Sigmoid colon (tissue), 4 donors: ENCODE data around the gene DCHS1.

Experiments
- EP300 ChIP-seq, 4 donors: sonication (generic); formaldehyde crosslinking; IDR thresholded peaks; one replicate each; pipeline ENCODE4 v1.6.1; 2017; ENCODE audit warnings: antibody characterized with exemption in 4 of 4
- POLR2A ChIP-seq, 2 donors: fragments of 450-650 bp; IDR thresholded peaks; one replicate each; pipeline ENCODE4 v1.6.1; 2016; ENCODE audit warnings: antibody characterized with exemption in 2 of 2, mild to moderate bottlenecking in 2 of 2, moderate library complexity in 2 of 2
- TF ChIP-seq, protein P1 (sequence below), 4 experiments: fragments of 450-650 bp in 3 of 4; fragments of 200-600 bp in 1 of 4; IDR thresholded peaks; one replicate each; pipeline ENCODE4 v1.5.1; 2016 to 2019; ENCODE audit warnings: antibody characterized with exemption in 4 of 4, mild to moderate bottlenecking in 3 of 4, moderate library complexity in 2 of 4

- TF ChIP-seq, protein P1, sequence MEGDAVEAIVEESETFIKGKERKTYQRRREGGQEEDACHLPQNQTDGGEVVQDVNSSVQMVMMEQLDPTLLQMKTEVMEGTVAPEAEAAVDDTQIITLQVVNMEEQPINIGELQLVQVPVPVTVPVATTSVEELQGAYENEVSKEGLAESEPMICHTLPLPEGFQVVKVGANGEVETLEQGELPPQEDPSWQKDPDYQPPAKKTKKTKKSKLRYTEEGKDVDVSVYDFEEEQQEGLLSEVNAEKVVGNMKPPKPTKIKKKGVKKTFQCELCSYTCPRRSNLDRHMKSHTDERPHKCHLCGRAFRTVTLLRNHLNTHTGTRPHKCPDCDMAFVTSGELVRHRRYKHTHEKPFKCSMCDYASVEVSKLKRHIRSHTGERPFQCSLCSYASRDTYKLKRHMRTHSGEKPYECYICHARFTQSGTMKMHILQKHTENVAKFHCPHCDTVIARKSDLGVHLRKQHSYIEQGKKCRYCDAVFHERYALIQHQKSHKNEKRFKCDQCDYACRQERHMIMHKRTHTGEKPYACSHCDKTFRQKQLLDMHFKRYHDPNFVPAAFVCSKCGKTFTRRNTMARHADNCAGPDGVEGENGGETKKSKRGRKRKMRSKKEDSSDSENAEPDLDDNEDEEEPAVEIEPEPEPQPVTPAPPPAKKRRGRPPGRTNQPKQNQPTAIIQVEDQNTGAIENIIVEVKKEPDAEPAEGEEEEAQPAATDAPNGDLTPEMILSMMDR (IDR thresholded peaks at IDR 0.05): no peak
- no peak for TF ChIP-seq POLR2A (IDR thresholded peaks at IDR 0.05)
- no peak for TF ChIP-seq EP300 (IDR thresholded peaks at IDR 0.05)
These were observed 55.7 kb downstream of the DCHS1 start for GRCh38 chr11:6599881-6600390.
